HG03196 (cell line): ENCODE measurements around the gene NECAB2.

ENCODE experiments used
- ATAC-seq: cut with Tn5 transposase; IDR thresholded peaks from one replicate; pipeline ENCODE4 v1.9.1; 2021; ENCODE audit not compliant: unreplicated experiment

Gene NECAB2

GRCh38 chr16:83967838-83968305 is at the start of gene NECAB2:
Gene NECAB2 (plus strand): TSS chr16:83968244. CDS start chr16:83968649, 405 bp downstream.
- no peak for ATAC-seq

GRCh38 chr16:83920894-83921491 is 47.1 kb upstream of the NECAB2 start:
- ATAC-seq = no peak

GRCh38 chr16:83923581-83924365 is 44.3 kb upstream of the NECAB2 start:
- no peak for ATAC-seq

- no peak for ATAC-seq
These were observed 43.4 kb upstream of the NECAB2 start for GRCh38 chr16:83924686-83925085.

- ATAC-seq = no peak
These were observed 42.7 kb upstream of the NECAB2 start for GRCh38 chr16:83925095-83925905.

- ATAC-seq = no peak
These were observed 41.9 kb upstream of the NECAB2 start for GRCh38 chr16:83925957-83926725.

- ATAC-seq = no peak
These were observed 41.2 kb upstream of the NECAB2 start for GRCh38 chr16:83926726-83927397.

GRCh38 chr16:83928341-83929055 is 39.5 kb upstream of the NECAB2 start:
- no peak for ATAC-seq

GRCh38 chr16:83929811-83930555 is 38.1 kb upstream of the NECAB2 start:
- ATAC-seq = no peak

- no peak for ATAC-seq
These were observed 37.1 kb upstream of the NECAB2 start for GRCh38 chr16:83930730-83931500.

- ATAC-seq = no peak
These were observed 36.5 kb upstream of the NECAB2 start for GRCh38 chr16:83931556-83931955.

GRCh38 chr16:83932304-83932703 is 35.7 kb upstream of the NECAB2 start:
- no peak for ATAC-seq

GRCh38 chr16:83932955-83933673 is 34.9 kb upstream of the NECAB2 start:
- no peak for ATAC-seq

- ATAC-seq = no peak
These were observed 34.0 kb upstream of the NECAB2 start for GRCh38 chr16:83933885-83934683.

GRCh38 chr16:83934684-83934977 is 33.4 kb upstream of the NECAB2 start:
- no peak for ATAC-seq

- ATAC-seq = no peak
These were observed 32.8 kb upstream of the NECAB2 start for GRCh38 chr16:83935005-83935857.
